ENCODE measurements around the gene TBCB. TPM values are rescaled to one million over a fixed set of nuclear protein-coding genes. Genes with fewer than 3 reads are reported as not detected.

TBCB gene
- total RNA-seq, 4 donors from 2014 or later, result 97.9 to 157 (median 117) TPM

GRCh38 chr19:36136964-36137686, 21.9 kb downstream of the TBCB start:
- WGBS, 2 donors, result 36 to 49% methylated on average over 10 to 12 of the region's 12 CpGs
- no peak for DNase-seq
- Histone ChIP-seq H3K4me1 (peaks cover 32 to 80% (median 39%) of the 10 kb centered on the region in 3 donors), H3K9me3 (no peaks in the 10 kb centered on the region), H3K27ac (peak overlapping the region; percentile 87 to 99 (median 96)), H3K27me3 (no peaks in the 10 kb centered on the region), H3K36me3 (peaks cover under 1 to 7% (median 1%) of the 10 kb centered on the region in 3 donors), H3K4me3 (peak overlapping the region in 1 of 4 donors; percentile 40)
- intact Hi-C loops (cut with DNase I), result no loop called here
- peak in 1 of 4 donors; percentile 37 for TF ChIP-seq POLR2A (IDR thresholded peaks at IDR 0.05)
- no peak for TF ChIP-seq CTCF (IDR thresholded peaks at IDR 0.05)

- Histone ChIP-seq H3K9me3 (no peaks in the 10 kb centered on the region), H3K27me3 (no peaks in the 10 kb centered on the region), H3K36me3 (peaks cover 9 to 27% (median 14%) of the 10 kb centered on the region in 3 donors), H3K4me1 (peaks cover 26 to 65% (median 32%) of the 10 kb centered on the region in 3 donors), H3K4me3 (peak overlapping the region; percentile 68 to 88 (median 82)), H3K27ac (peak overlapping the region; percentile 92 to 99 (median 99))
- WGBS, 2 donors, result 35 to 48% methylated on average over 7 of the region's 7 CpGs
- no peak for DNase-seq
- intact Hi-C loops (cut with DNase I), result no loop called here
- no peak for TF ChIP-seq POLR2A (IDR thresholded peaks at IDR 0.05)
- no peak for TF ChIP-seq CTCF (IDR thresholded peaks at IDR 0.05)
These were observed 23.8 kb downstream of the TBCB start for GRCh38 chr19:36139120-36139472.

GRCh38 chr19:36139473-36140303, 24.4 kb downstream of the TBCB start, which contains the start of gene CAPNS1:
TSS of gene CAPNS1 (plus strand) at chr19:36140066. CDS start at chr19:36141012, 946 bp downstream.
- H3K4me3 ChIP-seq, result peak within 1 kb of the TSS; percentile 68 to 88 (median 82)
- intact Hi-C loops (cut with DNase I), result no loop called here
- H3K36me3 ChIP-seq, result peaks cover 9 to 33% (median 19%) of the 10 kb centered on the region in 3 donors
- 0% methylated on average over 7 to 20 of the region's 75 CpGs for WGBS, 2 donors
- TF ChIP-seq CTCF (IDR thresholded peaks at IDR 0.05) (peak in 4 of 6 experiments; percentile 9 to 24 (median 22)), POLR2A (IDR thresholded peaks at IDR 0.05) (peak in 3 of 4 donors; percentile 96 to 98 (median 97))
- peak within 1 kb of the TSS; percentile 92 to 99 (median 99) for H3K27ac ChIP-seq
- peaks cover 26 to 64% (median 32%) of the 10 kb centered on the region in 3 donors for H3K4me1 ChIP-seq
- no peaks in the 10 kb centered on the region for H3K9me3 ChIP-seq
- H3K27me3 ChIP-seq, result no peaks in the 10 kb centered on the region
- DNase-seq, result peak; percentile 62

- no peak for DNase-seq
- H3K27ac ChIP-seq, result peak overlapping the region; percentile 92 to 99 (median 99)
- intact Hi-C loops (cut with DNase I), result no loop called here
- WGBS, 2 donors, result 2% methylated on average over 9 to 10 of the region's 31 CpGs
- peaks cover 9 to 41% (median 24%) of the 10 kb centered on the region in 3 donors for H3K36me3 ChIP-seq
- TF ChIP-seq POLR2A (IDR thresholded peaks at IDR 0.05) (no peak), CTCF (IDR thresholded peaks at IDR 0.05) (no peak)
- H3K27me3 ChIP-seq, result no peaks in the 10 kb centered on the region
- H3K4me3 ChIP-seq, result peak overlapping the region; percentile 68 to 88 (median 82)
- H3K9me3 ChIP-seq, result no peaks in the 10 kb centered on the region
- peaks cover 26 to 56% (median 32%) of the 10 kb centered on the region in 3 donors for H3K4me1 ChIP-seq
These were observed 25.2 kb downstream of the TBCB start for GRCh38 chr19:36140304-36141038.
